Fibroblast of lung (primary cell): ENCODE results near the gene KCNK5.

Source experiments
- EZH2 ChIP-seq: IDR thresholded peaks from 2 replicates; pipeline ENCODE4 v1.5.1; 2012; ENCODE audit warnings: low read length, control low read depth, mild to moderate bottlenecking; ENCODE audit errors: missing control alignments
- TF ChIP-seq, protein P1 (sequence below), 2 donors: IDR thresholded peaks in 1 of 2; conservative IDR thresholded peaks in 1 of 2; 1 replicate in 1 of 2; 2 replicates in 1 of 2; pipeline ENCODE4 v1.5.1; 2011 to 2012; ENCODE audit warnings: low read length in 2 of 2, control low read depth in 1 of 2, inconsistent platforms in 1 of 2, low read depth in 1 of 2, mild to moderate bottlenecking in 1 of 2

GRCh38 chr6:39221779-39222641 is 7.3 kb downstream of the KCNK5 start:
- TF ChIP-seq, protein P1, sequence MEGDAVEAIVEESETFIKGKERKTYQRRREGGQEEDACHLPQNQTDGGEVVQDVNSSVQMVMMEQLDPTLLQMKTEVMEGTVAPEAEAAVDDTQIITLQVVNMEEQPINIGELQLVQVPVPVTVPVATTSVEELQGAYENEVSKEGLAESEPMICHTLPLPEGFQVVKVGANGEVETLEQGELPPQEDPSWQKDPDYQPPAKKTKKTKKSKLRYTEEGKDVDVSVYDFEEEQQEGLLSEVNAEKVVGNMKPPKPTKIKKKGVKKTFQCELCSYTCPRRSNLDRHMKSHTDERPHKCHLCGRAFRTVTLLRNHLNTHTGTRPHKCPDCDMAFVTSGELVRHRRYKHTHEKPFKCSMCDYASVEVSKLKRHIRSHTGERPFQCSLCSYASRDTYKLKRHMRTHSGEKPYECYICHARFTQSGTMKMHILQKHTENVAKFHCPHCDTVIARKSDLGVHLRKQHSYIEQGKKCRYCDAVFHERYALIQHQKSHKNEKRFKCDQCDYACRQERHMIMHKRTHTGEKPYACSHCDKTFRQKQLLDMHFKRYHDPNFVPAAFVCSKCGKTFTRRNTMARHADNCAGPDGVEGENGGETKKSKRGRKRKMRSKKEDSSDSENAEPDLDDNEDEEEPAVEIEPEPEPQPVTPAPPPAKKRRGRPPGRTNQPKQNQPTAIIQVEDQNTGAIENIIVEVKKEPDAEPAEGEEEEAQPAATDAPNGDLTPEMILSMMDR (conservative IDR thresholded peaks at IDR 0.05 in 1 of 2, IDR thresholded peaks at IDR 0.05 in 1 of 2; ENCODE audit: low read depth in 1 of 2, low read length in 2 of 2), result no peak
- TF ChIP-seq EZH2, result no peak
